GM21723 (cell line): ENCODE data around the gene HOXD10.

Source experiments
- ATAC-seq: cut with Tn5 transposase; IDR thresholded peaks from one replicate; pipeline ENCODE4 v1.9.1; 2021; ENCODE audit warnings: mild to moderate bottlenecking, moderate library complexity; ENCODE audit not compliant: unreplicated experiment

The HOXD10 gene

GRCh38 chr2:176148751-176149421 lies 32.3 kb downstream of the HOXD10 start:
- ATAC-seq: no peak

- ATAC-seq: no peak
Measured at GRCh38 chr2:176149481-176149938, 32.9 kb downstream of the HOXD10 start.

GRCh38 chr2:176149939-176150583 lies 33.5 kb downstream of the HOXD10 start:
- ATAC-seq: no peak

- no peak for ATAC-seq
Measured at GRCh38 chr2:176150584-176151441, 34.2 kb downstream of the HOXD10 start.

GRCh38 chr2:176151442-176152287 lies 35.1 kb downstream of the HOXD10 start, which contains the start of gene HOXD4:
TSS of gene HOXD4 (plus strand) at chr2:176151550. CDS start at chr2:176151634, 84 bp downstream.
- no peak for ATAC-seq

GRCh38 chr2:176152350-176153181 lies 36.0 kb downstream of the HOXD10 start:
- ATAC-seq: no peak

GRCh38 chr2:176154576-176155252 lies 38.1 kb downstream of the HOXD10 start:
- ATAC-seq: no peak

- ATAC-seq: no peak
Measured at GRCh38 chr2:176155356-176156044, 38.9 kb downstream of the HOXD10 start.

GRCh38 chr2:176156301-176156806 lies 39.8 kb downstream of the HOXD10 start:
- ATAC-seq: no peak

- ATAC-seq: no peak
Measured at GRCh38 chr2:176156807-176157498, 40.4 kb downstream of the HOXD10 start, which contains the start of gene HOXD3. TSS of gene HOXD3 (plus strand) at chr2:176157307. CDS start at chr2:176169115, 11,808 bp downstream.

GRCh38 chr2:176157499-176158185 lies 41.1 kb downstream of the HOXD10 start:
- no peak for ATAC-seq

GRCh38 chr2:176158186-176158591 lies 41.6 kb downstream of the HOXD10 start:
- ATAC-seq: no peak

- no peak for ATAC-seq
Measured at GRCh38 chr2:176158855-176159662, 42.5 kb downstream of the HOXD10 start.

- no peak for ATAC-seq
Measured at GRCh38 chr2:176159663-176160250, 43.2 kb downstream of the HOXD10 start.

- no peak for ATAC-seq
Measured at GRCh38 chr2:176160251-176160985, 43.8 kb downstream of the HOXD10 start.
